HepG2 (cell line): ENCODE measurements around the gene PRRT1. TPM values are rescaled to one million over a fixed set of nuclear protein-coding genes. Genes with fewer than 3 reads are reported as not detected.
A peak's percentile ranks its signal among the peaks of the same experiment; 100 is the strongest.

Source experiments
- ATAD3A ChIP-seq: sonication (generic); formaldehyde crosslinking; IDR thresholded peaks from 2 replicates; pipeline ENCODE4 v1.4.0; 2020; ENCODE audit warnings: missing genetic modification reagents
- BCL3 ChIP-seq: sonication (generic); formaldehyde crosslinking; IDR thresholded peaks from 2 replicates; pipeline ENCODE4 v1.5.1; 2020; ENCODE audit warnings: mild to moderate bottlenecking, missing genetic modification reagents, moderate library complexity
- CBX1 ChIP-seq: IDR thresholded peaks from one replicate; pipeline ENCODE4 v1.6.1; 2016; ENCODE audit warnings: antibody characterized with exemption, low read depth
- ESRRA ChIP-seq: sonication (generic); formaldehyde crosslinking; IDR thresholded peaks from 2 replicates; pipeline ENCODE4 v1.5.1; 2020; ENCODE audit warnings: mild to moderate bottlenecking, low read depth, missing genetic modification reagents
- JARID2 ChIP-seq: sonication (generic); formaldehyde crosslinking; IDR thresholded peaks from 2 replicates; pipeline ENCODE4 v1.8.1; 2023; ENCODE audit warnings: missing genetic modification reagents, inconsistent platforms; ENCODE audit not compliant: insufficient replicate concordance
- KDM6A ChIP-seq: IDR thresholded peaks from 2 replicates; pipeline ENCODE4 v1.6.1; 2016; ENCODE audit warnings: low read depth
- MTA1 ChIP-seq: sonication (generic); formaldehyde crosslinking; IDR thresholded peaks from 2 replicates; pipeline ENCODE4 v1.4.0; 2020; ENCODE audit warnings: missing genetic modification reagents, mild to moderate bottlenecking, borderline replicate concordance
- PITX1 ChIP-seq: sonication (generic); formaldehyde crosslinking; IDR thresholded peaks from 2 replicates; pipeline ENCODE4 v1.5.1; 2020; ENCODE audit warnings: mild to moderate bottlenecking, missing genetic modification reagents
- SOX6 ChIP-seq, 2 experiments: fragments of 450-650 bp in 1 of 2; sonication (generic) in 1 of 2; formaldehyde crosslinking in 1 of 2; IDR thresholded peaks; 2 replicates each; pipeline versions ENCODE4 v1.4.0 to v1.6.1; 2017 to 2020; ENCODE audit warnings: antibody characterized with exemption in 1 of 2, mild to moderate bottlenecking in 1 of 2, missing genetic modification reagents in 1 of 2
- XRCC5 ChIP-seq: fragments of 200-400 bp; formaldehyde crosslinking; optimal IDR thresholded peaks from 2 replicates; pipeline ENCODE3; 2017; ENCODE audit warnings: mild to moderate bottlenecking, low read length
- ZEB1 ChIP-seq: IDR thresholded peaks from 2 replicates; pipeline ENCODE4 v1.6.1; 2012; ENCODE audit warnings: mild to moderate bottlenecking, low read depth, inconsistent platforms; ENCODE audit not compliant: insufficient replicate concordance
- ZNF512B ChIP-seq: sonication (generic); formaldehyde crosslinking; IDR thresholded peaks from 2 replicates; pipeline ENCODE4 v1.5.1; 2020; ENCODE audit warnings: missing genetic modification reagents, mild to moderate bottlenecking, borderline replicate concordance
- ZNF672 ChIP-seq: sonication (generic); formaldehyde crosslinking; IDR thresholded peaks from 2 replicates; pipeline ENCODE4 v1.8.1; 2022; ENCODE audit warnings: missing genetic modification reagents
- ZNF724P ChIP-seq: sonication (generic); formaldehyde crosslinking; IDR thresholded peaks from 2 replicates; pipeline ENCODE4 v1.8.0; 2022; ENCODE audit warnings: missing genetic modification reagents, borderline replicate concordance
- polyA plus RNA-seq, 8 experiments: library from polyadenylated mRNA; depleted of rRNA in 3 of 8; stranded (reverse) in 7 of 8; unstranded in 1 of 8; fragments of >200 nt; fragmentation: Illumina TruSeq in 4 of 8; extraction: Trizol in 4 of 8; gene quantifications; 2 replicates each; pipeline versions ENCODE4 v1.2.1 to v1.2.3, GENCODE V29; 2011 to 2016; ENCODE audit warnings: low read depth in 4 of 8, missing spikeins in 1 of 8, mixed read lengths in 1 of 8; ENCODE audit not compliant: insufficient read depth in 1 of 8
- total RNA-seq, 5 experiments: library from RNA; depleted of rRNA; stranded (reverse); fragments of >200 nt; fragmentation: Illumina TruSeq; extraction: Trizol; gene quantifications; 2 replicates each; pipeline ENCODE4 v1.2.3, GENCODE V29; 2016; ENCODE audit warnings: low read depth in 1 of 5
- TF ChIP-seq, protein P1 (sequence below): sonication (generic); formaldehyde crosslinking; IDR thresholded peaks from 2 replicates; pipeline ENCODE4 v1.4.0; 2020; ENCODE audit warnings: mild to moderate bottlenecking, missing genetic modification reagents
- TF ChIP-seq, protein P2 (sequence below): sonication (generic); formaldehyde crosslinking; IDR thresholded peaks from 2 replicates; pipeline ENCODE4 v1.4.0; 2020; ENCODE audit warnings: missing genetic modification reagents
- TF ChIP-seq, protein P3 (sequence below): sonication (generic); formaldehyde crosslinking; IDR thresholded peaks from 2 replicates; pipeline ENCODE4 v1.4.0; 2020; ENCODE audit warnings: missing genetic modification reagents
- TF ChIP-seq, protein P4 (sequence below): sonication (generic); formaldehyde crosslinking; IDR thresholded peaks from 2 replicates; pipeline ENCODE4 v1.4.0; 2020; ENCODE audit warnings: missing genetic modification reagents, borderline replicate concordance

The PRRT1 gene
- total and polyA plus RNA-seq, 2 of the 13 experiments (the other 11 are each of a cell fraction or from before 2014, with no cell fraction given) = 0.64 to 1.4 TPM

DNA sequence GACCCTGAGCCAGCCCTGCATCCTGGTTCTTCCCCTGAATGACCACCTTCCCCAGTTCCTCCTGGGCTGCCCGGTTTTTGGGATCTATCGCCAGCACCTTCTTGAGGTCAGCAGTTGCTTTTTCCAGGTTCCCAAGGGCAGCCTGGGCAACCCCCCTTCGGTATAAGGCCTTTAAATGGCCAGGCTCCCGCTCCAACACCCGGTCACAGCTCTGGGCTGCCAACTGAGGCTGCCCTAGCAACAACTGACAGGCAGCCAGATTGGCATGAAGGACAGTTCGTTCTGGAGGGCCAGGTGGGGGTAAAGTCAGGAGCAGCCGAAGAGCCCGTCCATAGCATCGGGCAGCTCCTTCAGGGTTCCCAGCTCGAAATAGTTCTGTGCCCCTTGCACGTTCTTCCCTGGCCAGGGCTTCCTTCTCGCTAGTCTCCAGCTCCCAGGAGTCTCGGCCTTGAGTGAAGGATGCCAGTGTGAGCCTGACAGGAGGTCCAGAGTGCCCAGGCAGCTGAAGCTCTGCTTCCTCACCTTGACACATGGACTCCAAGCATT, 22.9 kb downstream of the PRRT1 start (continued):
- TF ChIP-seq SOX6 (IDR thresholded peaks at IDR 0.05) = no peak
- TF ChIP-seq SOX6 (CRISPR knock-in tag; IDR thresholded peaks at IDR 0.05) = no peak
- TF ChIP-seq JARID2 = no peak
- no peak for TF ChIP-seq CBX1
- TF ChIP-seq MTA1 (CRISPR knock-in tag) = peak; percentile 42; the same call in 1 of the 2 replicates
- TF ChIP-seq, protein P1, sequence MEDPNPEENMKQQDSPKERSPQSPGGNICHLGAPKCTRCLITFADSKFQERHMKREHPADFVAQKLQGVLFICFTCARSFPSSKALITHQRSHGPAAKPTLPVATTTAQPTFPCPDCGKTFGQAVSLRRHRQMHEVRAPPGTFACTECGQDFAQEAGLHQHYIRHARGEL (CRISPR knock-in tag) = no peak
- TF ChIP-seq, protein P2, sequence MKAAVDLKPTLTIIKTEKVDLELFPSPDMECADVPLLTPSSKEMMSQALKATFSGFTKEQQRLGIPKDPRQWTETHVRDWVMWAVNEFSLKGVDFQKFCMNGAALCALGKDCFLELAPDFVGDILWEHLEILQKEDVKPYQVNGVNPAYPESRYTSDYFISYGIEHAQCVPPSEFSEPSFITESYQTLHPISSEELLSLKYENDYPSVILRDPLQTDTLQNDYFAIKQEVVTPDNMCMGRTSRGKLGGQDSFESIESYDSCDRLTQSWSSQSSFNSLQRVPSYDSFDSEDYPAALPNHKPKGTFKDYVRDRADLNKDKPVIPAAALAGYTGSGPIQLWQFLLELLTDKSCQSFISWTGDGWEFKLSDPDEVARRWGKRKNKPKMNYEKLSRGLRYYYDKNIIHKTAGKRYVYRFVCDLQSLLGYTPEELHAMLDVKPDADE (CRISPR knock-in tag) = no peak
- TF ChIP-seq ZNF512B (CRISPR knock-in tag) = no peak
- TF ChIP-seq, protein P3, sequence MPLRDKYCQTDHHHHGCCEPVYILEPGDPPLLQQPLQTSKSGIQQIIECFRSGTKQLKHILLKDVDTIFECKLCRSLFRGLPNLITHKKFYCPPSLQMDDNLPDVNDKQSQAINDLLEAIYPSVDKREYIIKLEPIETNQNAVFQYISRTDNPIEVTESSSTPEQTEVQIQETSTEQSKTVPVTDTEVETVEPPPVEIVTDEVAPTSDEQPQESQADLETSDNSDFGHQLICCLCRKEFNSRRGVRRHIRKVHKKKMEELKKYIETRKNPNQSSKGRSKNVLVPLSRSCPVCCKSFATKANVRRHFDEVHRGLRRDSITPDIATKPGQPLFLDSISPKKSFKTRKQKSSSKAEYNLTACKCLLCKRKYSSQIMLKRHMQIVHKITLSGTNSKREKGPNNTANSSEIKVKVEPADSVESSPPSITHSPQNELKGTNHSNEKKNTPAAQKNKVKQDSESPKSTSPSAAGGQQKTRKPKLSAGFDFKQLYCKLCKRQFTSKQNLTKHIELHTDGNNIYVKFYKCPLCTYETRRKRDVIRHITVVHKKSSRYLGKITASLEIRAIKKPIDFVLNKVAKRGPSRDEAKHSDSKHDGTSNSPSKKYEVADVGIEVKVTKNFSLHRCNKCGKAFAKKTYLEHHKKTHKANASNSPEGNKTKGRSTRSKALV (CRISPR knock-in tag) = no peak
- TF ChIP-seq PITX1 (CRISPR knock-in tag) = no peak
- 0 out of 2 replicates have a peak, but pooled peaks have one; percentile 50 for TF ChIP-seq BCL3 (CRISPR knock-in tag)
- TF ChIP-seq ATAD3A (CRISPR knock-in tag) = no peak
- no peak for TF ChIP-seq ZNF724P (CRISPR knock-in tag)
- no peak for TF ChIP-seq ESRRA (CRISPR knock-in tag)
- no peak for TF ChIP-seq XRCC5
- TF ChIP-seq, protein P4, sequence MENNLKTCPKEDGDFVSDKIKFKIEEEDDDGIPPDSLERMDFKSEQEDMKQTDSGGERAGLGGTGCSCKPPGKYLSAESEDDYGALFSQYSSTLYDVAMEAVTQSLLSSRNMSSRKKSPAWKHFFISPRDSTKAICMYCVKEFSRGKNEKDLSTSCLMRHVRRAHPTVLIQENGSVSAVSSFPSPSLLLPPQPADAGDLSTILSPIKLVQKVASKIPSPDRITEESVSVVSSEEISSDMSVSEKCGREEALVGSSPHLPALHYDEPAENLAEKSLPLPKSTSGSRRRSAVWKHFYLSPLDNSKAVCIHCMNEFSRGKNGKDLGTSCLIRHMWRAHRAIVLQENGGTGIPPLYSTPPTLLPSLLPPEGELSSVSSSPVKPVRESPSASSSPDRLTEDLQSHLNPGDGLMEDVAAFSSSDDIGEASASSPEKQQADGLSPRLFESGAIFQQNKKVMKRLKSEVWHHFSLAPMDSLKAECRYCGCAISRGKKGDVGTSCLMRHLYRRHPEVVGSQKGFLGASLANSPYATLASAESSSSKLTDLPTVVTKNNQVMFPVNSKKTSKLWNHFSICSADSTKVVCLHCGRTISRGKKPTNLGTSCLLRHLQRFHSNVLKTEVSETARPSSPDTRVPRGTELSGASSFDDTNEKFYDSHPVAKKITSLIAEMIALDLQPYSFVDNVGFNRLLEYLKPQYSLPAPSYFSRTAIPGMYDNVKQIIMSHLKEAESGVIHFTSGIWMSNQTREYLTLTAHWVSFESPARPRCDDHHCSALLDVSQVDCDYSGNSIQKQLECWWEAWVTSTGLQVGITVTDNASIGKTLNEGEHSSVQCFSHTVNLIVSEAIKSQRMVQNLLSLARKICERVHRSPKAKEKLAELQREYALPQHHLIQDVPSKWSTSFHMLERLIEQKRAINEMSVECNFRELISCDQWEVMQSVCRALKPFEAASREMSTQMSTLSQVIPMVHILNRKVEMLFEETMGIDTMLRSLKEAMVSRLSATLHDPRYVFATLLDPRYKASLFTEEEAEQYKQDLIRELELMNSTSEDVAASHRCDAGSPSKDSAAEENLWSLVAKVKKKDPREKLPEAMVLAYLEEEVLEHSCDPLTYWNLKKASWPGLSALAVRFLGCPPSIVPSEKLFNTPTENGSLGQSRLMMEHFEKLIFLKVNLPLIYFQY (CRISPR knock-in tag) = no peak
- no peak for TF ChIP-seq KDM6A (CRISPR knock-in tag)
- TF ChIP-seq ZNF672 (CRISPR knock-in tag) = no peak
- TF ChIP-seq ZEB1 = no peak
